Activated CD4-positive, alpha-beta T cell treated with anti-CD3 and anti-CD28 coated beads for 1 hour (primary cell): Measurements from ENCODE around the gene PIK3CA.
"Not testable (repeated sequence)": the region's sequence is repeated elsewhere in the genome, so short reads cannot be mapped to it uniquely, and the experiment has no call there.

Experiments used
- DNase-seq: peaks from one replicate; pipeline ENCODE4 v3.0.0-alpha.2; 2020

The PIK3CA gene

DNA sequence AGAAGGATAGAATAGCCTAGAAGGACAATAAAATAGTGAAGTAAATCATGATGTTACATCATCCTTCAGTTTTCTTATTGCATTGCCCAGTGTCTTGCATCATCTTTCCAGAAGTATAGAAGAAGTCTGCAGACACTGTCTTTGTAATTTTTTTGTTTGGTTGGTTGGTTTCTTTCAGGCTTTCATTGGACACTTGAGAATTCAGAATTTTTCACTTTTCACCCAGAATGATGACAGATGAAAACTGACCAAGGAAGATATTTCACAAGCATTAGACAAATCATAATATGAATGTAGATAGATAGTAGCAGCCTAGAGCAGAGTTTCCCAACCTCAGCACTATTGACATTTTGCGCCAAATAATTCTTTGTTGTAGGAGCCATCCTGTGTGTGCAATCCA, 67.4 kb downstream of the PIK3CA start:
- not testable (repeated sequence) for DNase-seq

DNA sequence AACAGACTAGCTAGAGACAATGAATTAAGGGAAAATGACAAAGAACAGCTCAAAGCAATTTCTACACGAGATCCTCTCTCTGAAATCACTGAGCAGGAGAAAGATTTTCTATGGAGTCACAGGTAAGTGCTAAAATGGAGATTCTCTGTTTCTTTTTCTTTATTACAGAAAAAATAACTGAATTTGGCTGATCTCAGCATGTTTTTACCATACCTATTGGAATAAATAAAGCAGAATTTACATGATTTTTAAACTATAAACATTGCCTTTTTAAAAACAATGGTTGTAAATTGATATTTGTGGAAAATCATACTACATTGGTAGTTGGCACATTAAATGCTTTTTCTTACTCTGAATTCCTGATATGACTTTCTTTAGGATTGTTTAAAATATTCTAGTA, 70.1 kb downstream of the PIK3CA start:
- not testable (repeated sequence) for DNase-seq

- DNase-seq: no peak
Observed at GRCh38 chr3:179223548-179223947, 75.4 kb downstream of the PIK3CA start.

DNA sequence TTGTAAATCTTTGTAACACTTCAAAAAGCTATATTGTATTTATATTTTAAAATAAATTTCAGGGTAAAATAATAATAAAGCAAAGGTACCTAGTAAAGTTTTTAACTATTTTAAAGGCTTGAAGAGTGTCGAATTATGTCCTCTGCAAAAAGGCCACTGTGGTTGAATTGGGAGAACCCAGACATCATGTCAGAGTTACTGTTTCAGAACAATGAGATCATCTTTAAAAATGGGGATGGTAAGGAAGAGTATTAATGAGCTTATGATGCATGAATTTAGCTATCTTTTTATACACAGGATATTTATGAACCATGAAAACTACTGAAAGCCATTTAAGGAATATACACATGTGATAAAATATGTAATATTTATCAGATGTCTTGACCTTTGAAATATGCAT, 76.4 kb downstream of the PIK3CA start:
- DNase-seq: no peak

- DNase-seq: no peak
Observed at GRCh38 chr3:179227349-179227748, 79.2 kb downstream of the PIK3CA start.

GRCh38 chr3:179229177-179229576, 81.0 kb downstream of the PIK3CA start:
- DNase-seq: no peak

DNA sequence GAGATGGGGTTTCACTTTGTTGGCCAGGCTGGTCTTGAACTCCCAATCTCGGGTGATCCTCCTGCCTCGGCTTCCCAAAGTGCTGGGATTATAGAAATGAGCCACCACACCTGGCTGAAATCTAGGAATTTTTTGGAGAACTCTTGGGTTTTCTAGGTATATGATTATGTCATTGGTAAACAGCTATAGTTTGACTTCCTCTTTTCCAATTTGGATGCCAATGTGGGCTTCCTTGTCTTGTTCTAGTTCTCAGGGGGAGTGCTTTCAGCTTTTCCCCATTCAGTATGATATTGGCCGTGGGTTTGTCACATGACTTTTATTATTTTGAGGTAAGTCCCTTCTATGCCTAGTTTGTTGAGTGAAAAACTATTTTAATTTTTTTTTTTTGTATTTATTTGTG, 84.9 kb downstream of the PIK3CA start:
- no peak for DNase-seq

GRCh38 chr3:179234199-179234598, 86.0 kb downstream of the PIK3CA start:
- DNase-seq: no peak

DNA sequence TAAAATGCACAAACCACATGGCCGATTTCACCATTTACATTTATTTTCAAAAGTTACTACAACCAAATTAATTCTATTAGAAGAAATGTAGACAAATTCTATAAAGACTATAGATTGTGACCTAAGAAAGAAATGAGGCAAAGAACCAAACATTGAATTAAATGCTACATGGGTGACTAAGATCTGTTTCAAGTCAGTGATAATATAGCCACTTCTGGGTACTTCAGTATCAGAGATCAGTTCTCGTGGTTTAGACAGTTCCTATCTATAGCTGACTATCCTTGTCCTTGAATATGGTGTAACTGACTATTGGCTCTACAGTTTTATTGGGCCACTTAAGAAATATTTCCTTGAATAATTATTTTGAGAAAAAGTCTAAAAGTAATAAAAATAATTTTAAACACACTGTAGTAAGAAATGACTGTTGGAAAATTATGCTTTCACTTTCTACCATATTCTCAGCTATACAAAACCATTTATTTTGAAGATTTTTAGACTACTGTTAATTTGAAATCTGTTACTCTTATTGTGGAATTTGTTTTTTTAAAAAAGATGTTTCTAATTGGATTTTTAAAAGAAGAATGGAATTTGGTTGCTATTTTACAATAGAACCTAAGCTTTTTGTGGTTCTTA, 88.6 kb downstream of the PIK3CA start:
- no peak for DNase-seq

GRCh38 chr3:179240299-179240698, 92.1 kb downstream of the PIK3CA start:
- DNase-seq: not testable (repeated sequence)

GRCh38 chr3:179242859-179243258, 94.7 kb downstream of the PIK3CA start:
- not testable (repeated sequence) for DNase-seq

- no peak for DNase-seq
Observed at GRCh38 chr3:179244878-179245277, 96.7 kb downstream of the PIK3CA start.

DNA sequence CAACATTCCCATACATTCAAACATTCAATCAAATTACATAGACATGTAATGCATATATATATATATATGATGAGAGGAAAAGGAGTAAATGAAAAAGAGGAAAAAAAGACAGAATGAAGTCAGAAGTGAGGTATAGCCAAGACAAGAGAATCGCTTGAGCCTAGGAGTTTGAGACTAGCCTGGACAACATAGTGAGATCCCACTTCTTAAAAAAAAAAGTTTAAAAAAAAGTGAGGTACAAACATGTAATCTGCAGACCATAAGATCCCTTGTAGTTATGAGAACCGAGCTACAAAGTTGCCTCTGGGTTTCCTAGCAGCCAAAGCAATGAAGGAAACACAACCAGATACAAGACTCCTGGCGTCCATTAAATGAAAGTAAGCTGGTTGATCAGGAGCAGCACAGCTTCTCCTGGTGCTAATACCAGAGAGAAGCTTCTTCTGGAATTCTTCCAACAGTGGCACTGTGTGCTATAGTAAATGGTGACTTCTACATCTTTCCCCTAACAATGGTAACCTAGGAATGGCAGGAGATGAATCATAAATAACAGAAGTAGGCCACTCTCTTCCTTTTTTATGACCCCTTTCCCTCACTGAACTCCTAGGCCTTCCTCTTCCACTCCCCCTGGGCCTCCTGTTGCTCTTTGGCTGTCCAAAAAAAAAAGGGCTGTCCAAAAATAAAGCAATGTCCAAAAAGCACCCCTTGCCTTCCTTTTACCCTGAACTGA, 99.3 kb downstream of the PIK3CA start:
- no peak for DNase-seq

DNA sequence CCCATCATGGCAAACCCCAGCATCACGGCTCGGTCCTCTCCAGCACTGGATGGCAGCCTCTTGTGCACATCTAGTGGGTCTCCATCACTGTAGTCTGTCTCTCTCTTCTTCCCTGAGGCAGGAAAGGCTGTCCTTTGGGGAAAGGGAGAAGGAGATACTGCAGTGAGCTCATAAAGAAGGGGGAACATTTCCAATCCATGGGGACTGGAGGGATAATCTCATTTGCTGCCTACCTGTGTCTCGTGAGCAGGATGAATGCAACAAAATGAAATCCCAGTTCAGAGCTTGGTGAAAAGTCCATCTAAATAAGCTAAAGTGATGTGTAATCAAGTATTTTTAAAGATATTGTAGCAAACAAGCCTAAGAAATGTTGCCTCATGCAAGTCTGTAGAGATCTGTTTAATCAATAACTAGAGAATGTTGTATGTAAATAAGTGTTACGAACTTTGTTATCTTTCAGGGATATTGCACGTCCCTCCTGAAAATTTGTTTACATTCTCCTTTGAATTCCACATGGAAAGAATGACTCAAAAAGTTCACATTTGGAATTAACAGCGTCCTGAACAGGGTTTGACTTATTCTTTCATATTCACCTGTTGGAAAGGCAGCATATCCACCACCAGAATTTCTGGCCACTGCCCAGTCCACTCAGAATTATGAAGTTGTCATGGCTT, 102.8 kb downstream of the PIK3CA start, which contains the start of gene KCNMB3:
Gene KCNMB3, minus strand, starts transcription at position 312 of the 674 bp plus-strand sequence. Its CDS starts 124 bp downstream, at position 188.
- DNase-seq: no peak

DNA sequence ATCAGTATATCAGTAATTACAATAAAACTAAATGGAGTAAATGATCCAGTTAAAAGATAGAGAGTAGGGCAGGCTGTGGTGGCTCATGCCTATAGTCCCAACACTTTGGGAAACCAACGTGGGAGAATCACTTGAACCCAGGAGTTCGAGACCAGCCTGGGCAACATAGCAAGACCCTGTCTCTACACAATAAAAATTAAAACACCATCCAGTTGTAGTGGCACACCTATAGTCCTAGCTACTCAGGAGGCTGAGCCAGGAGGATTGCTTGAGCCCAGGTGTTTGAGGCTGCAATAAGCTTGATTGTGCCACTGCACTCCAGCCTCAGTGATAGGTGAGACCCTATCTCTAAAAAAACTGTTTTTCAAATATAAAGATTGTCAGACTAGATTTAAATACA, 108.7 kb downstream of the PIK3CA start:
- DNase-seq: no peak

GRCh38 chr3:179257742-179258141, 109.6 kb downstream of the PIK3CA start:
- DNase-seq: not testable (repeated sequence)

GRCh38 chr3:179258820-179259219, 110.7 kb downstream of the PIK3CA start:
- no peak for DNase-seq

DNA sequence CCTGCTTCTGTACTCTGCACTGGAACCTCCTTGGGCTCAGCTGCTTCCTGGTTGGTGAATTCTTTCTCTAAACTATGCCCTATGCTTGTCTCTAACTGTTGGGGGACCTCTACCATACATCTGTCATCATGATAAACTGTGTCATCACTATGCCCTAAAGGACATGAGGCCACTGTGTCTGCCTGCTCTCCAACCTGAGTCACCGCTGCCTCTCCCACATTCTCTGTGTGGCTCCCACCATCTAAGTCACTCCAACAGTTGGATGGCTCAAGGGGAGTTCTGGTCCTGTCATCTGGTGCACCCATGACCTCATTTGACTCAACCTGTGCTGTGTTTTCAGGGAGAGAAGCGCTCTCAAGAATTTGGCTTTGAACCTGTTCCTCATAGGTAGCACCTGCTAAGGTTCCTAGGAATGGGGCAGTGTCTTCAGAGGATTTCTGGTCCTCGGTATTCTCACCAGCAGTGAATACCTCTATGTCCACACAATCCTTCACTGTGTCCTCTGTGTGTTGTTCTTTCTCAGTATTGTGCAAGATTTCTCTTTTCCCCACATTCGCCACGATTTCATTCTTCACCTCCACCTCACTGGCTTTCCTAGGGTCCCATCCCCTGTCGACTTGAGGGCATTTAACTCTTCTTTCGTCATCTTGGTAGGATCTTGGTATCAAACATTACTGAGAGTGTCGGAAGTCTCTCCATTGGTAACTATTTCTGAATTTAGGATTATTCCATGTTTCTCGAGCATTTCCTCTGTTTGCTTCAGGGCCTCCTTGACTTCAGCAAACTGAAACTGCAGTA, 112.0 kb downstream of the PIK3CA start:
- DNase-seq: not testable (repeated sequence)

- DNase-seq: peak; percentile 46
Observed at GRCh38 chr3:179260949-179261765, 113.0 kb downstream of the PIK3CA start.

- DNase-seq: no peak
Observed at GRCh38 chr3:179263134-179263533, 115.0 kb downstream of the PIK3CA start.

DNA sequence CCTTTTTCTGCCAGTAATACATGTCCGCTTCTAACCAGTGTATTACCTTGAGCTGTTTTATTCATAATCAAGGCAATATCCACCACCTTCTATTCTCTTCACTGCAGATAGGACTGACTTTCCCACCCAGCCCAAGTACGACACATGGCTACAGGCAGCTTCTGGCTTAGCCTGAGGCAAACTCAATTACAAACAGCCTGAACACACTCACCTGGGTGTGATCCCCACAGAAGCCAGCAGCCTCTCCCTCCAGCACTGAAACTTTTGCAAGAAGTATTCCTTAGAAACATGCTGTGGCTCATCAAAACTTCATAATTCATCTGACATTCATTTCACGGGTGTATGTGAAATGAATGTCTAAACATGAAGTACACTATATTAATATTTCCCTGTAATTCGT, 116.3 kb downstream of the PIK3CA start:
- DNase-seq: no peak

DNA sequence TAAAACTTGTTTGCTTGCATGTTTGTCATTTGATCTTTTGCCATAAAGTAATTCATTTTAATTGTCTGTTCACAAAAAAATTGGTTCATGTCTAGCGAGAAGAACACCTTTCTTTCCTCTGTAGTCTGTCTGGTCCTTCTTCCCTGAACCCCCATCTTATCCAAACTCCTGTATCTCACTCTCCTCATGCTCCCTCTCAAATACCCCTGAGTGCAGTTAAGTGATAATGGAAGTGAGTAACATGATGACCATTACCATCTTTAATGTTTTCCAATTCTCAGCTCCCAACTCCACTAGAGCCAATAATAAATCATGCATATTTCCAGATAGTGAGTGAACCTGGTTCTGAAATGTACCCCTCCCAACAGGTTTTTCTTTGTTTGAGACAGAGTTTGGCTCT, 116.9 kb downstream of the PIK3CA start:
- DNase-seq: no peak
